DOHH2 (cell line): Measurements from ENCODE around the gene CADPS.

Experiments used
- CTCF ChIP-seq: fragments of 200-600 bp; sonication (generic); IDR thresholded peaks from one replicate; pipeline ENCODE4 v1.5.1; 2014; ENCODE audit warnings: antibody characterized with exemption, mild to moderate bottlenecking, low read depth, low read length; ENCODE audit not compliant: poor library complexity, severe bottlenecking
- EZH2phosphoT487 ChIP-seq: fragments of 200-600 bp; sonication (generic); IDR thresholded peaks from 2 replicates; pipeline ENCODE4 v1.6.1; 2017; ENCODE audit warnings: borderline replicate concordance, mild to moderate bottlenecking, antibody characterized with exemption, low read length, moderate library complexity, mixed read lengths

DNA sequence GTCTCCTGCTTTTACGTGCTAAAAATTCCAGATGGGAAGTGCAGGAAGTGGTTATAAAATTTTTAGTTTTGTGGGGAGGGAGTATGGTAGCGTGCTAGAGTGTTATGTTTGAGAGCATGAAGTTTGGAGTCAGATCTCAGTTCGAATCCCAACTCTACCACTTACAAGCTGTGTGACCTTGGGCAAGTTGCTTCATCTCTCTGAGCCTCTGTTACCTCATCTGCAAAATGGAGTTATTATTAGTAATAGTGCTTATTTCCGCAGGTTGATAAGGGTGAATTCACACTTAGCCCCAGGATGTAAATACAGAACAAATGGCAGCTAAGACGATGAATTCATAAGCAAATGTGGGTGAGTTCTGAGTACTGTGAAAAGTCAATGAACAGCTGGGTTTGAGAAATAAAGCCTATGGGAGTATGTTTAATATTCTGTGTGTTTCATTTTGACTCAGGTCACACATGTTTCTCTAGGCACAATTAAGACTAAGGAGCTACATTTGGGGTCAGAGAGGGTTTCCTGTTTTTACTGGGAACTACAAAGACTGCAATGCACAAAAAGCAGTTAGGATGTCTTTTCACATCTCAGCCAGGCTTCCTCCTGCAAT is 428.8 kb downstream of the CADPS start:
- TF ChIP-seq CTCF (no peak), EZH2phosphoT487 (no peak)
